GM10847 (cell line): ENCODE data around the gene ADAT3.

Experiments
- POLR2A ChIP-seq: IDR thresholded peaks from 2 replicates; pipeline ENCODE4 v1.6.1; 2011; ENCODE audit not compliant: insufficient read length; ENCODE audit errors: extremely low read depth

ADAT3 gene

GRCh38 chr19:1922803-1923202 lies 17.6 kb downstream of the ADAT3 start:
- no peak for TF ChIP-seq POLR2A

- TF ChIP-seq POLR2A, result no peak
Observed at GRCh38 chr19:1923319-1923718, 18.1 kb downstream of the ADAT3 start.

GRCh38 chr19:1924320-1924961 lies 19.2 kb downstream of the ADAT3 start:
- no peak for TF ChIP-seq POLR2A

GRCh38 chr19:1925544-1925943 lies 20.3 kb downstream of the ADAT3 start:
- TF ChIP-seq POLR2A, result no peak

GRCh38 chr19:1929021-1929742 lies 24.0 kb downstream of the ADAT3 start:
- no peak for TF ChIP-seq POLR2A

GRCh38 chr19:1931445-1931844 lies 26.2 kb downstream of the ADAT3 start:
- no peak for TF ChIP-seq POLR2A

- TF ChIP-seq POLR2A, result no peak
Observed at GRCh38 chr19:1932395-1932794, 27.2 kb downstream of the ADAT3 start.

GRCh38 chr19:1933244-1933643 lies 28.0 kb downstream of the ADAT3 start:
- TF ChIP-seq POLR2A, result no peak

- no peak for TF ChIP-seq POLR2A
Observed at GRCh38 chr19:1933942-1934341, 28.7 kb downstream of the ADAT3 start.

- no peak for TF ChIP-seq POLR2A
Observed at GRCh38 chr19:1935484-1936208, 30.4 kb downstream of the ADAT3 start.

- no peak for TF ChIP-seq POLR2A
Observed at GRCh38 chr19:1936430-1936829, 31.2 kb downstream of the ADAT3 start.

- no peak for TF ChIP-seq POLR2A
Observed at GRCh38 chr19:1936916-1937610, 31.9 kb downstream of the ADAT3 start.

- no peak for TF ChIP-seq POLR2A
Observed at GRCh38 chr19:1938071-1938470, 32.9 kb downstream of the ADAT3 start.

GRCh38 chr19:1941146-1942077 lies 36.2 kb downstream of the ADAT3 start, which contains the start of gene CSNK1G2:
CSNK1G2 (plus strand) TSS chr19:1941172; CDS start chr19:1969773, 28,601 bp downstream.
- TF ChIP-seq POLR2A, result no peak
